GM13977 (cell line): Measurements from ENCODE around the gene MDN1.

Experiments used
- DNase-seq: peaks from one replicate; pipeline ENCODE4 v3.0.0; 2012; ENCODE audit warnings: low spot score
- in situ Hi-C: fragments of 300-500 bp; cut with MboI; formaldehyde crosslinking; loops from one replicate; pipeline ENCODE4 v1.12.0; 2022; ENCODE audit warnings: low sequenced_read_pairs, low pct_unique_long_range_greater_than_20kb, mixed read lengths, inconsistent platforms; ENCODE audit not compliant: unreplicated experiment
- TF ChIP-seq, protein P1 (sequence below): IDR thresholded peaks from 2 replicates; pipeline ENCODE4 v1.5.1; 2012; ENCODE audit warnings: mild to moderate bottlenecking, control low read depth; ENCODE audit not compliant: insufficient read depth; ENCODE audit errors: extremely low read depth, missing control alignments

The MDN1 gene

DNA sequence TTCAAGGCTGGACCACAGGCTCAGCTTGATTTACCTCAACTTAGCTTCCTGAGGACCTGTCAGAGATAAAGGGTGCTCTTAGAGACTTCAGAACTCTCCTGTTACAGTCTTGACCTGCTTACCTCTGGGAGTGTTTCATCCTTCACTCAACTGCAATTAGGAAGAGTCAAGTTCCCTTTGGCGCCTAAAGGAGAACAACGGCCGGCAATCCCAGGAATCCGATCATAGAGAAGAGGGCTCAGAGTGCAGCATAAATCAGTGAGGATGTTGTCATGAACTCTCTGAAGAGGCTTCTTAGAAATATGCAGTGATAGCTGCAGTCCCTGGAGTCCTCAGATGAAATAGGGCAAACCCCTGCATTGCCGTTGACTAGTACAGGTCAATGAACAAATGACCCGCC is 217.4 kb downstream of the MDN1 start:
- TF ChIP-seq, protein P1, sequence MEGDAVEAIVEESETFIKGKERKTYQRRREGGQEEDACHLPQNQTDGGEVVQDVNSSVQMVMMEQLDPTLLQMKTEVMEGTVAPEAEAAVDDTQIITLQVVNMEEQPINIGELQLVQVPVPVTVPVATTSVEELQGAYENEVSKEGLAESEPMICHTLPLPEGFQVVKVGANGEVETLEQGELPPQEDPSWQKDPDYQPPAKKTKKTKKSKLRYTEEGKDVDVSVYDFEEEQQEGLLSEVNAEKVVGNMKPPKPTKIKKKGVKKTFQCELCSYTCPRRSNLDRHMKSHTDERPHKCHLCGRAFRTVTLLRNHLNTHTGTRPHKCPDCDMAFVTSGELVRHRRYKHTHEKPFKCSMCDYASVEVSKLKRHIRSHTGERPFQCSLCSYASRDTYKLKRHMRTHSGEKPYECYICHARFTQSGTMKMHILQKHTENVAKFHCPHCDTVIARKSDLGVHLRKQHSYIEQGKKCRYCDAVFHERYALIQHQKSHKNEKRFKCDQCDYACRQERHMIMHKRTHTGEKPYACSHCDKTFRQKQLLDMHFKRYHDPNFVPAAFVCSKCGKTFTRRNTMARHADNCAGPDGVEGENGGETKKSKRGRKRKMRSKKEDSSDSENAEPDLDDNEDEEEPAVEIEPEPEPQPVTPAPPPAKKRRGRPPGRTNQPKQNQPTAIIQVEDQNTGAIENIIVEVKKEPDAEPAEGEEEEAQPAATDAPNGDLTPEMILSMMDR, result no peak
- in situ Hi-C loops, result loop anchor here (10.0 kb wide), 1 partner anchor 167 kb away; the partner anchor contains the start of gene ANKRD6

DNA sequence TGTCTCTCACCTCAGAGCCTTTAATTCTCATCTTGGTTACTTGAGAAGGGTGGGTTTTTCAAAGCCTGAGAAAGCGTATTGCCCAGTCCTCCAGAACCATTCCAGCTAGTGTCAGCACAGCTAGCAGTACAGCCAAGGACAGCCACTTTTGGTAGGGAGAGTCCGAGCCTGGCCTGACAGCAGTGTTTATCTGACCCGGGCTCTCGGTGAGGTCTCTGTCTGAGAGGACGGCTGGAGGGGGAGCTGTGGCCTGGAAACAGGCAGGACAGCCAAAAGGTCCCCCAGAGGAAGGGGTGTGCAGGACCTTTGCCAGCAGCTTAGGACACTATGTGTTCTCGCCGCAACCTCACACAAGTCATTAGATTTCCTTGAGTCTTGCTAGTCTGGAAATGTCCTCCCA is 219.9 kb downstream of the MDN1 start:
- no peak for DNase-seq
- in situ Hi-C loops, result loop anchor here (10.0 kb wide), 1 partner anchor 165 kb away; the partner anchor contains the start of gene ANKRD6
- TF ChIP-seq, protein P1, result no peak

More for the DNA sequence above, 217.4 kb downstream of the MDN1 start:
- DNase-seq, result no peak

DNA sequence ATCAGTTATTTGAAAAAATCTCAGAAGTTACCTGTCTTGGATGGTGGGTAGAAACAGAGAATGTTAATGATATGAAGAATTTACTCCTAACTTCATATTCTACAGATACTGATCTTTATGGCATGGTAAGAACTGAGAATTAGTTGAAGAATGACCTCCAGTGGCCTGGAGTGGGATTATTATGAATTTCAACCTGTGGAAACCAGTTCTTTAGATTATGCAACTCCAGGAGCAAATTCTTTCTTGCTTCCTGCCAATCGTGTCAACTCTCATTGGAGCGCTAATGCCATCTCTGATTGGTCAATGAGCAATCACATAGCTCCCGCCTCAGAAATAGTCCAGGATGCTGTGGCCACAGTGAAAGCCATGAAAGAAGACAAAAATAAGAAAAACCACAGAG is 221.6 kb downstream of the MDN1 start:
- TF ChIP-seq, protein P1, result peak; percentile 17
- DNase-seq, result no peak
- in situ Hi-C loops, result no loop called here

DNA sequence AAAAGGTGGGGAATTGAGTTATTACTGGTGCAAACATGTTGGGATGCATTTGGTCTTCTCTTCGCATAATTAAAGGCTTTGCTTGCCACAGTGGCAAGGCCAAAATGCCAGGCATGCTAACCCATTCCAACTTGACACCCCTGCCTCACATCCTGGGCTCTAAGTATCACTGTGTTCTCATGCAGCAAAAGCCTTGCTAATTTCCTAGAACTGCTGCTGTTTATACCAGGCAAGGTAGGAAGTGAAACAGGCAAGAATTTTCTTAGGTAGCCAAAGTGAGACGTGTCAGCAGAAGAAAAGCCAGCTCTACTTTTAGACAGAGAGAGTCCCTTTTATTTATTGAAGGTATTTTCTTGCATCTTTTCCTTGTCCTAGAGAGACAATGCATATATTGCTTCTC is 222.2 kb downstream of the MDN1 start:
- in situ Hi-C loops, result no loop called here
- DNase-seq, result no peak

DNA sequence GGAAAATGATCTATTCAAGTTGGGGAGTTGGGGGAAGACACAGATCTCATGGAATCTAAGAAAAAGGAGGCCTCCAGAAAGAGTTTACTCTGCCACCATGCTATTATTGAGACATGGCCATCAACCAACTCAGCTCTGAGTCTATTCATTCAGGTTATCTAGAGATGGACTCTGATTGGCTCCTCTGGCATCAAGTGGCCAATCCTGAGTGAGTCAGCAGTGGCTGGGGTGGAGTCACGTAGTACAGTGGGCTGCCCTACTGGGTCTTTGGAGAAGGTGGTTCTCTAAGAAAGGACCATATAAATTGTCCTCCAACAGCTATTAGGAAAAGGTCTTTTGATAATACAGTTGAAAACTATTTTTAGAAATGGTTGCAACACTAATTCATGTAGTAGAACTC is 223.1 kb downstream of the MDN1 start:
- no peak for DNase-seq
- in situ Hi-C loops, result no loop called here
- TF ChIP-seq, protein P1, result no peak

More for the DNA sequence above, 222.2 kb downstream of the MDN1 start:
- TF ChIP-seq, protein P1, result no peak

DNA sequence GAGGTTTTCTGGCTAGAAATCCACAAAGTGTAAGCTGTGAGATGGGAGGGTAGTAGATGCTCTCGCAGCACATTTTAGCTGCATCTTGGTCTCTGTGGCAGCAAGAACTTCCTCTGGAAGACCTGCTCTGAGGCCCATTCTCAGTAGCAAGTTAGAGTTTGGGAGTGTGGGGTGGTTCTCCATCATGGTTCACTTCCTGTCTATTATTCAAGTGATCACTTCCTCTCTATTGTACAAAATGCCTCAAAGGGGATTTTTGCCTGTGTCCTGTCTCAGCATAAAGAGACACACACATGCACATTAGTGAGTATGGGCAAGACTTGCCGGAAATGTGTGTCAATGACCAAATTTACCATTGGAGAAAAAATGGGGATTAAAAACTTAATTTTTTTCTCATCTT is 223.5 kb downstream of the MDN1 start:
- peak; percentile 70 for DNase-seq
- in situ Hi-C loops, result no loop called here
- TF ChIP-seq, protein P1, result no peak
